Measurements from ENCODE around the gene SLC5A3.

DNA sequence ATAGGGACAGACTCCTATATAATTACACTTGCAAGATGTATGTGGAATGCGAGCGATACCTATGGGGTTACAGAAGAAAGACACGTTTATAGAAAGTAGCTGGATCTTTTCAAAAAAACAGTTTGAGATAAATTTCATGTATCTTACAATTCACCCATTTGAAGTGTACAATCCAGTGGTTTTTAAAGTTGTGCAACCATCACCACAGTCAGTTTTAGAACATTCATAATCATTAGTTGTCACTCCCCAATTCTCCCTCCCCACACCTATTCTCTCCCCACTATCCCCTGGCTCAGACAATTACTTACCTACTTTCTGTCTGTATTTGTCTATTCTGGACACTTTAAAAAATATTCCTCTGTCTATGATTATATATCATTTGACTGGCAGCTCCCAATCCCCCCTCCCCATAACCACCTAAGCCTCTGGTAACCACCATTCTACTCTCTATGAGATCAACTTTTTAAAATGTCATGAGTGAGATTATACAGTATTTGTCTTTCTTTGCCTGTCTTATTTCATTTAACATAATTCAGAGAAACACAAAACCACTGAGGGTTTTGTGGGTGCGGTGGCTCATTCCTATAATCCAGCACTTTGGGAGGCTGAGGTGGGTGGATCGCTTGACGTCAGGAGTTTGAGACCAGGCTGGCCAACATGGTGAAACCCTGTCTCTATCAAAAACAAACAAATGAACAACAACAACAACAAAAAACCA lies 39.1 kb downstream of the SLC5A3 start:
- TF ChIP-seq GATA3 (IDR thresholded peaks at IDR 0.05; ENCODE audit: low read depth, low read length), result no peak
- TF ChIP-seq GATA2 (IDR thresholded peaks at IDR 0.05; ENCODE audit: low read depth, low read length), result no peak
